Hepatocyte (in vitro differentiated cells): ENCODE data around the gene TMEM273. TPM values are rescaled to one million over a fixed set of nuclear protein-coding genes. Genes with fewer than 3 reads are reported as not detected.

Experiments
- DNase-seq: peaks from one replicate; pipeline ENCODE4 v3.0.0-alpha.2; 2016; ENCODE audit warnings: low spot score
- H2AFZ ChIP-seq: fragments of 200-600 bp; sonication (generic); 2 replicates; pipeline ENCODE4 v1.6.0; 2016; ENCODE audit warnings: antibody characterized with exemption, mild to moderate bottlenecking
- H3K27ac ChIP-seq: fragments of 200-600 bp; sonication (generic); 2 replicates; pipeline ENCODE4 v1.5.1; 2016; ENCODE audit warnings: mild to moderate bottlenecking
- H3K27me3 ChIP-seq: fragments of 200-600 bp; sonication (generic); 2 replicates; pipeline ENCODE4 v1.6.1; 2016
- H3K36me3 ChIP-seq: fragments of 200-600 bp; sonication (generic); replicated peaks from 2 replicates; pipeline ENCODE4 v1.5.1; 2016; ENCODE audit warnings: low read depth; ENCODE audit not compliant: insufficient read depth
- H3K4me1 ChIP-seq: fragments of 200-600 bp; sonication (generic); 2 replicates; pipeline ENCODE4 v1.5.1; 2016; ENCODE audit warnings: mild to moderate bottlenecking, moderate library complexity; ENCODE audit not compliant: insufficient read depth
- H3K4me2 ChIP-seq: fragments of 200-600 bp; sonication (generic); 2 replicates; pipeline ENCODE4 v1.6.0; 2016
- H3K4me3 ChIP-seq: fragments of 200-600 bp; sonication (generic); 2 replicates; pipeline ENCODE4 v1.5.1; 2016; ENCODE audit warnings: mild to moderate bottlenecking
- H3K79me2 ChIP-seq: fragments of 200-600 bp; sonication (generic); 2 replicates; pipeline ENCODE4 v1.6.0; 2017; ENCODE audit warnings: mild to moderate bottlenecking
- H3K9me2 ChIP-seq: fragments of 200-600 bp; sonication (generic); replicated peaks from 2 replicates; pipeline ENCODE4 v1.6.0; 2017; ENCODE audit warnings: mild to moderate bottlenecking; ENCODE audit not compliant: insufficient read depth
- H3K9me3 ChIP-seq: fragments of 200-600 bp; sonication (generic); 2 replicates; pipeline ENCODE4 v1.5.1; 2016; ENCODE audit warnings: low read depth, mild to moderate bottlenecking
- H4K20me1 ChIP-seq: fragments of 200-600 bp; sonication (generic); 2 replicates; pipeline ENCODE4 v1.6.0; 2016; ENCODE audit warnings: mild to moderate bottlenecking; ENCODE audit not compliant: insufficient read depth, poor library complexity, severe bottlenecking
- EZH2 ChIP-seq: fragments of 200-600 bp; sonication (generic); IDR thresholded peaks from 2 replicates; pipeline ENCODE4 v1.6.1; 2016; ENCODE audit warnings: antibody characterized with exemption, mild to moderate bottlenecking, borderline replicate concordance
- EZH2phosphoT487 ChIP-seq: fragments of 200-600 bp; sonication (generic); IDR thresholded peaks from one replicate; pipeline ENCODE4 v1.6.1; 2018; ENCODE audit warnings: antibody characterized with exemption, mild to moderate bottlenecking, low read depth, moderate library complexity; ENCODE audit not compliant: unreplicated experiment, severe bottlenecking
- WGBS: methylation state at CpG from one replicate; pipeline ENCODE4 v1.1.6; 2016; ENCODE audit warnings: low lambda C conversion rate; ENCODE audit errors: missing lambda C conversion rate; 5-methylcytosine and 5-hydroxymethylcytosine counted together
- polyA plus RNA-seq: library from polyadenylated mRNA; unstranded; fragments of >200 nt; fragmentation: Nextera tagmentation; extraction: Ambion mirVana; gene quantifications from 2 replicates; pipeline ENCODE4 v1.2.1, GENCODE V29; 2016
- total RNA-seq: library from RNA; depleted of rRNA; stranded (reverse); fragments of >200 nt; gene quantifications from 2 replicates; pipeline ENCODE4 v1.2.3, GENCODE V29; 2014
- TF ChIP-seq, protein P1 (sequence below): fragments of 200-600 bp; sonication (generic); IDR thresholded peaks from 2 replicates; pipeline ENCODE4 v1.5.1; 2016; ENCODE audit warnings: antibody characterized with exemption, mild to moderate bottlenecking; ENCODE audit not compliant: poor library complexity

Gene TMEM273
- total and polyA plus RNA-seq, 2 experiments from 2014 or later: 0.27 TPM; not detected in 1

DNA sequence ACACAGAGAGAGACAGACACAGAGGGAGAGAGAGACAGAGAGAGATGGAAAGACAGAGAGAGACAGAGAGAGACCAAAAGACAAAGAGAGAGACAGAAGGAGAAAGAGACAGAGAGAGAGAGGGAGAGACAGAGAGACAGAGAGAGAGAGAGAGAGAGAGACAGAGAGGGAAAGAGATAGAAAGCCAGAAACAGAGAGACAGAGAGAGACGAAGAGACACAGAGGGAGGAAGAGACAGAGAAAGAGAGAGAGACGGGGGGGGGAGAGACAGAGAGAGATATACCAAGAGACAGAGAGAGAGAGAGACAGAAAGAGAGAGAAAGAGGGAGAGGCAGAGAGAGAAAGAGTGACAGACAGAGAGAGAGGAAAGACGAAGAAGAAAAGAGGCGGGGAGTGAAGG is 83.1 kb downstream of the TMEM273 start:
- H3K9me2 ChIP-seq: no peaks in the 10 kb centered on the region
- no peaks in the 10 kb centered on the region for H3K9me3 ChIP-seq
- no peaks in the 10 kb centered on the region for H3K27me3 ChIP-seq
- WGBS: 92% methylated on average over 2 of the region's 4 CpGs
- no peaks in the 10 kb centered on the region for H3K36me3 ChIP-seq
- DNase-seq: no peak
- no peak overlapping the region for H3K4me2 ChIP-seq
- no peak for TF ChIP-seq EZH2phosphoT487
- TF ChIP-seq EZH2: no peak
- TF ChIP-seq, protein P1, sequence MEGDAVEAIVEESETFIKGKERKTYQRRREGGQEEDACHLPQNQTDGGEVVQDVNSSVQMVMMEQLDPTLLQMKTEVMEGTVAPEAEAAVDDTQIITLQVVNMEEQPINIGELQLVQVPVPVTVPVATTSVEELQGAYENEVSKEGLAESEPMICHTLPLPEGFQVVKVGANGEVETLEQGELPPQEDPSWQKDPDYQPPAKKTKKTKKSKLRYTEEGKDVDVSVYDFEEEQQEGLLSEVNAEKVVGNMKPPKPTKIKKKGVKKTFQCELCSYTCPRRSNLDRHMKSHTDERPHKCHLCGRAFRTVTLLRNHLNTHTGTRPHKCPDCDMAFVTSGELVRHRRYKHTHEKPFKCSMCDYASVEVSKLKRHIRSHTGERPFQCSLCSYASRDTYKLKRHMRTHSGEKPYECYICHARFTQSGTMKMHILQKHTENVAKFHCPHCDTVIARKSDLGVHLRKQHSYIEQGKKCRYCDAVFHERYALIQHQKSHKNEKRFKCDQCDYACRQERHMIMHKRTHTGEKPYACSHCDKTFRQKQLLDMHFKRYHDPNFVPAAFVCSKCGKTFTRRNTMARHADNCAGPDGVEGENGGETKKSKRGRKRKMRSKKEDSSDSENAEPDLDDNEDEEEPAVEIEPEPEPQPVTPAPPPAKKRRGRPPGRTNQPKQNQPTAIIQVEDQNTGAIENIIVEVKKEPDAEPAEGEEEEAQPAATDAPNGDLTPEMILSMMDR: no peak
- H4K20me1 ChIP-seq: no peaks in the 10 kb centered on the region
- H3K27ac ChIP-seq: no peak overlapping the region
- H2AFZ ChIP-seq: no peak overlapping the region
- H3K4me1 ChIP-seq: no peaks in the 10 kb centered on the region
- H3K4me3 ChIP-seq: no peak overlapping the region
- H3K79me2 ChIP-seq: no peaks in the 10 kb centered on the region

Other genes with a start within 250 kb of the TMEM273 start
- not detected in 2 replicates for gene LRRC18, start 248.6 kb downstream of the TMEM273 start, total RNA-seq
- gene LRRC18, start 248.6 kb downstream of the TMEM273 start, polyA plus RNA-seq: not detected in 2 replicates
- 6.5 and 10.2 TPM in 2 replicates for gene VSTM4, start 72.9 kb downstream of the TMEM273 start, total RNA-seq
- gene VSTM4, start 72.9 kb downstream of the TMEM273 start, polyA plus RNA-seq: 8.5 and 9.0 TPM in 2 replicates
- not detected in 2 replicates for gene FAM170B, start 54.4 kb downstream of the TMEM273 start, total RNA-seq
- gene FAM170B, start 54.4 kb downstream of the TMEM273 start, polyA plus RNA-seq: not detected in 2 replicates
- gene C10orf71, start 110.8 kb upstream of the TMEM273 start, total RNA-seq: not detected in 2 replicates
- gene C10orf71, start 110.8 kb upstream of the TMEM273 start, polyA plus RNA-seq: not detected in 2 replicates
- gene DRGX, start 207.7 kb upstream of the TMEM273 start, total RNA-seq: not detected in 2 replicates
- not detected in 2 replicates for gene DRGX, start 207.7 kb upstream of the TMEM273 start, polyA plus RNA-seq